ENCODE measurements around the gene FICD. TPM values are rescaled to one million over a fixed set of nuclear protein-coding genes. Genes with fewer than 3 reads are reported as not detected.

The FICD gene
- total RNA-seq, 3 donors from 2014 or later (not counting 1 experiment from before 2014, with no cell fraction given): 3.9 to 7.5 (median 6.6) TPM

DNA sequence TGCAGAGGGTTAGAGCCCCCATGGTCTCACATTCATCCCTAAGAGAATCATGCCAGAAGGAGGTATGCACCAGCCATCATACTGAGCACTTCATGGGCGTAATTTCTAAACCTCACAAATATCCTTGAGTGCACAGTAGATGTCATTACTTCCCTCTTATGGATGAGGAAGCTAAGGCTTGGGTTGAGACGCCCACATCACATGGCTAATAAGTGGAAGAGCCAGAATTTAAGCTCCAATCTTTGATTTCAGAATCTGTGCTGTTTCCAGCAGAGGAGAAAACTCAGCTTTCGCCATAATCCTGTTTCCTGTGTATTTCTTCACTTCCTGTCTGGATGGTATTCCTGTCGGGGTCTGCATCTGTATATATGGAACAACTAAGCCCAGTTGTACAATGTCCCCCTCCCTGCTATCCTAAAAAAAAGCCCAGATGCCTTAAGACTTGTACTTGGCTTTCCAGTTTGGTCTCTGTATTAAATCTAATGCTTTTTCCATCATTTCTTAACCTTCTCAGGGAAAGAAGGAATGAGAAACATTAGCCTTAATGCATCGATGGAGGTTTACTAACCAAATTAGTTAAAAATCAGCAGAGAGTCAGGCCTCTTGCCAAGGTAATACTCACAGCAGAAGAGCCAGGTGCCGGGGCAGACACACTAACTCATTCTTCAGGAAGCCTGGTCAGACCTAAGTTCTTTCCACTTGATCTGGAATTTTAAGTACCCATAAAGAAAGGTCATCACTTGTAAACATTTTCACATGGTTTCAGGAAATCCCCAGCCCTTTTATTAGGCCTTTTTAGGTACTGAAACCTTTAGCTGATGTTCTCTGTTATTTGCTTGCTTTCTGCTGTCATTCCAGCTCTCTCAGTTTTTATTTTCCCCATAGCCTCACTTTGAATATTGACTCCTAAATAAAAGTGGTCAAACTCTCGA is 52.6 kb downstream of the FICD start:
- H3K36me3 Mint-ChIP-seq: peaks cover 25% of the 10 kb centered on the region
- peaks cover 19% of the 10 kb centered on the region for H3K4me1 ChIP-seq (ENCODE audit: control insufficient read depth, insufficient read depth, low read length)
- H3K4me3 Mint-ChIP-seq: no peak overlapping the region
- TF ChIP-seq, protein P1, sequence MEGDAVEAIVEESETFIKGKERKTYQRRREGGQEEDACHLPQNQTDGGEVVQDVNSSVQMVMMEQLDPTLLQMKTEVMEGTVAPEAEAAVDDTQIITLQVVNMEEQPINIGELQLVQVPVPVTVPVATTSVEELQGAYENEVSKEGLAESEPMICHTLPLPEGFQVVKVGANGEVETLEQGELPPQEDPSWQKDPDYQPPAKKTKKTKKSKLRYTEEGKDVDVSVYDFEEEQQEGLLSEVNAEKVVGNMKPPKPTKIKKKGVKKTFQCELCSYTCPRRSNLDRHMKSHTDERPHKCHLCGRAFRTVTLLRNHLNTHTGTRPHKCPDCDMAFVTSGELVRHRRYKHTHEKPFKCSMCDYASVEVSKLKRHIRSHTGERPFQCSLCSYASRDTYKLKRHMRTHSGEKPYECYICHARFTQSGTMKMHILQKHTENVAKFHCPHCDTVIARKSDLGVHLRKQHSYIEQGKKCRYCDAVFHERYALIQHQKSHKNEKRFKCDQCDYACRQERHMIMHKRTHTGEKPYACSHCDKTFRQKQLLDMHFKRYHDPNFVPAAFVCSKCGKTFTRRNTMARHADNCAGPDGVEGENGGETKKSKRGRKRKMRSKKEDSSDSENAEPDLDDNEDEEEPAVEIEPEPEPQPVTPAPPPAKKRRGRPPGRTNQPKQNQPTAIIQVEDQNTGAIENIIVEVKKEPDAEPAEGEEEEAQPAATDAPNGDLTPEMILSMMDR (IDR thresholded peaks at IDR 0.05): no peak
- peak overlapping the region; percentile 52 for H3K27ac ChIP-seq (ENCODE audit: low read length)
- 76% methylated on average over 7 of the region's 7 CpGs for WGBS (ENCODE audit: insufficient coverage)
- no peaks in the 10 kb centered on the region for H3K9me3 Mint-ChIP-seq
- H3K27ac Mint-ChIP-seq: no peak overlapping the region
- no peaks in the 10 kb centered on the region for H3K9me3 ChIP-seq (ENCODE audit: control insufficient read depth, insufficient read depth, low read length)
- H3K36me3 ChIP-seq (ENCODE audit: control insufficient read depth, insufficient read depth, low read length): peaks cover 54% of the 10 kb centered on the region
- no peak overlapping the region for H3K4me3 ChIP-seq (ENCODE audit: low read length)
- intact Hi-C loops (cut with micrococcal nuclease): loop anchor here (10.0 kb wide), 1 partner anchor 267 kb away; no protein-coding TSS in a partner anchor
- no peak for ATAC-seq
- DNase-seq: peak in 1 of 2 donors; percentile 18
- peaks cover 0 to 1% of the 10 kb centered on the region in 2 donors for H3K27me3 Mint-ChIP-seq (ENCODE audit: low read depth in 2 of 2)
- H3K27me3 ChIP-seq (ENCODE audit: control insufficient read depth, insufficient read depth, low read length): no peaks in the 10 kb centered on the region
- peaks cover 7% of the 10 kb centered on the region in 2 donors for H3K4me1 Mint-ChIP-seq

DNA sequence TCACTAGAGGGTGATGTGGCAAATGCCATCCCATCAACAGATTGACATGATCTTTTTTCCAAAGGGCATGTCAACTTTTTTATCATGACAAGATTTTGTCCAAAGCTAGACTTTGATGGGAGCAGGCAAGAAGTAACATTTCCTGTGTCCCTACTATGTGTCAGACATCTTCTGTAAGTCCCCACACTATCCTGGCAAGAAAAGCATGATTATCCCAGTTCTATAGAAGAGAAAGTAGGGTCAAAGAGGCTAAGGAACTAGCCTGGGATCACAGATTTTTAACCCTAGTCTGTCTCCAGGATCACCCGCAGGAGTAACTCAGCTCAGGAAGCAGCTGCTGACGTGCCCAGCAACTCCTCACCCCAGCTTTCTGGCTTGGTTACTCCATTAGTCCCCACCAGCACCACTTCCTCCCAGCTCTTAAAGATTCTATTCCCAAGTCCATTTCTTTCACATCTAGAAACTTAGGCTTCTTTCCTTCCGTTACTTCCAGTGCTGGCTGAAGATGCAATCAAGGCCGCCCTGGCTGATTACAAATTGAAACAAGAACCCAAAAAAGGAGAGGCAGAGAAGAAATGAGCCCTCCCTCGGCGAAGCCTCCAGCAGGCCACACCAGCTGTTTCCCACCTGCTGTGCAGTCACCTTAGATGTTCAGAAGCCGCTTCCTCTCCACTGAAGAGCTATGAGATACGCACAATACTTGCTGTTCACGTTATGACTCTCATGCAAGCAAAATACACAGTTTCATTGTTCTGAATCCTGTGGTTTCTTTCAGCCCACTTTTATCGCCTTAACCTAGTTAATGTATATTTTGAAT is 53.5 kb downstream of the FICD start:
- Mint-ChIP-seq H3K27me3 (ENCODE audit: low read depth in 2 of 2) (peaks cover 0 to 5% of the 10 kb centered on the region in 2 donors), H3K4me3 (no peak overlapping the region), H3K36me3 (peaks cover 25% of the 10 kb centered on the region), H3K9me3 (no peaks in the 10 kb centered on the region), H3K27ac (peak overlapping the region in 1 of 2 donors; percentile 33), H3K4me1 (no peaks in the 10 kb centered on the region)
- H3K9me3 ChIP-seq (ENCODE audit: control insufficient read depth, insufficient read depth, low read length): no peaks in the 10 kb centered on the region
- ATAC-seq: peak in 1 of 3 donors; percentile 46
- peaks cover 10% of the 10 kb centered on the region for H3K4me1 ChIP-seq (ENCODE audit: control insufficient read depth, insufficient read depth, low read length)
- H3K27ac ChIP-seq (ENCODE audit: low read length): peak overlapping the region; percentile 52
- intact Hi-C loops (cut with micrococcal nuclease): loop anchor here (10.0 kb wide), 1 partner anchor 266 kb away; no protein-coding TSS in a partner anchor
- WGBS (ENCODE audit: insufficient coverage): 37% methylated on average over 10 of the region's 10 CpGs
- peaks cover 54% of the 10 kb centered on the region for H3K36me3 ChIP-seq (ENCODE audit: control insufficient read depth, insufficient read depth, low read length)
- TF ChIP-seq, protein P1 (IDR thresholded peaks at IDR 0.05): no peak
- H3K27me3 ChIP-seq (ENCODE audit: control insufficient read depth, insufficient read depth, low read length): no peaks in the 10 kb centered on the region
- H3K4me3 ChIP-seq (ENCODE audit: low read length): no peak overlapping the region
- peak in 1 of 2 donors; percentile 86 for DNase-seq

Other genes starting within 250 kb of the FICD start
- 10 to 100 TPM; 40.7 to 99.1 (median 63.2) TPM for gene CMKLR1, start 176.0 kb upstream of the FICD start, total RNA-seq
- gene SART3, start 45.9 kb downstream of the FICD start, total RNA-seq: 100 to 1,000 TPM in 1 of 3 donors, 10 to 100 TPM in 2; 76.5 to 107 (median 78.3) TPM
- gene ISCU, start 47.3 kb downstream of the FICD start, total RNA-seq: 100 to 1,000 TPM in 1 of 3 donors, 10 to 100 TPM in 2; 86.9 to 103 (median 97.4) TPM
- 1 to 10 TPM in 1 of 3 donors, under 1 TPM in 2; 0.70 to 3.4 (median 0.71) TPM for gene TMEM119, start 82.8 kb downstream of the FICD start, total RNA-seq
- gene SELPLG, start 118.6 kb downstream of the FICD start, total RNA-seq: 100 to 1,000 TPM; 179 to 201 (median 201) TPM
- 10 to 100 TPM; 28.9 to 43.5 (median 36.0) TPM for gene CORO1C, start 216.2 kb downstream of the FICD start, total RNA-seq

All from natural killer cell (primary cell).